GM23248 (cell line): ENCODE results near the gene CANT1. TPM values are rescaled to one million over a fixed set of nuclear protein-coding genes. Genes with fewer than 3 reads are reported as not detected.

Source experiments
- DNase-seq: peaks from one replicate; pipeline ENCODE4 v3.0.0-alpha.2; 2015
- H2AFZ ChIP-seq: fragments of 200-600 bp; sonication (generic); 2 replicates; pipeline ENCODE4 v1.6.1; 2016; ENCODE audit warnings: antibody characterized with exemption
- H3F3A ChIP-seq: fragments of 200-600 bp; sonication (generic); 2 replicates; pipeline ENCODE4 v1.6.1; 2016; ENCODE audit warnings: mild to moderate bottlenecking, antibody characterized with exemption, mixed run types; ENCODE audit not compliant: insufficient read depth
- H3K27ac ChIP-seq: fragments of 200-600 bp; sonication (generic); 2 replicates; pipeline ENCODE4 v1.5.1; 2016; ENCODE audit warnings: mild to moderate bottlenecking
- H3K27me3 ChIP-seq: fragments of 200-600 bp; sonication (generic); replicated peaks from 2 replicates; pipeline ENCODE4 v1.6.1; 2016; ENCODE audit warnings: mild to moderate bottlenecking; ENCODE audit not compliant: insufficient read depth
- H3K36me3 ChIP-seq: fragments of 200-600 bp; sonication (generic); 2 replicates; pipeline ENCODE4 v1.6.1; 2016; ENCODE audit warnings: low read depth, mild to moderate bottlenecking
- H3K4me1 ChIP-seq: fragments of 200-600 bp; sonication (generic); 2 replicates; pipeline ENCODE4 v1.6.1; 2016; ENCODE audit warnings: mild to moderate bottlenecking; ENCODE audit not compliant: insufficient read depth
- H3K4me2 ChIP-seq: fragments of 200-600 bp; sonication (generic); one replicate; pipeline ENCODE4 v1.6.1; 2016; ENCODE audit warnings: mild to moderate bottlenecking; ENCODE audit not compliant: unreplicated experiment
- H3K4me3 ChIP-seq: fragments of 200-600 bp; sonication (generic); 2 replicates; pipeline ENCODE4 v1.5.1; 2016; ENCODE audit warnings: mild to moderate bottlenecking
- H3K79me2 ChIP-seq: fragments of 200-600 bp; sonication (generic); 2 replicates; pipeline ENCODE4 v1.6.1; 2016; ENCODE audit warnings: mild to moderate bottlenecking; ENCODE audit not compliant: insufficient read depth
- H3K9ac ChIP-seq: fragments of 200-600 bp; sonication (generic); 2 replicates; pipeline ENCODE4 v1.6.1; 2016; ENCODE audit warnings: mild to moderate bottlenecking
- H3K9me2 ChIP-seq: fragments of 200-600 bp; sonication (generic); 2 replicates; pipeline ENCODE4 v1.6.1; 2016; ENCODE audit warnings: mixed run types, mild to moderate bottlenecking, moderate library complexity; ENCODE audit not compliant: insufficient read depth
- H3K9me3 ChIP-seq: fragments of 200-600 bp; sonication (generic); one replicate; pipeline ENCODE4 v1.6.1; 2017; ENCODE audit warnings: low read depth
- H4K20me1 ChIP-seq: fragments of 200-600 bp; sonication (generic); 2 replicates; pipeline ENCODE4 v1.6.0; 2016; ENCODE audit not compliant: insufficient read depth
- EZH2 ChIP-seq: fragments of 200-600 bp; sonication (generic); IDR thresholded peaks from 2 replicates; pipeline ENCODE4 v1.6.1; 2018; ENCODE audit warnings: antibody characterized with exemption, mild to moderate bottlenecking; ENCODE audit not compliant: insufficient read depth, poor library complexity, severe bottlenecking
- EZH2phosphoT487 ChIP-seq: fragments of 200-600 bp; sonication (generic); IDR thresholded peaks from 2 replicates; pipeline ENCODE4 v1.6.1; 2018; ENCODE audit warnings: antibody characterized with exemption, moderate library complexity, mild to moderate bottlenecking, low read depth; ENCODE audit not compliant: insufficient read depth
- WGBS, 2 experiments: methylation state at CpG; one replicate each; pipeline ENCODE4 v1.1.6; 2015 to 2017; ENCODE audit warnings: low lambda C conversion rate in 2 of 2, low coverage in 1 of 2; ENCODE audit errors: missing lambda C conversion rate in 2 of 2; 5-methylcytosine and 5-hydroxymethylcytosine counted together
- in situ Hi-C: fragments of 300-500 bp; cut with MboI; formaldehyde crosslinking; loops from 2 replicates; pipeline ENCODE4 v1.15.0; 2020
- polyA plus RNA-seq: library from polyadenylated mRNA; unstranded; fragments of >200 nt; fragmentation: Nextera tagmentation; extraction: Ambion mirVana; gene quantifications from 2 replicates; pipeline ENCODE4 v1.2.1, GENCODE V29; 2016
- total RNA-seq: library from RNA; depleted of rRNA; stranded (reverse); fragments of >200 nt; shearing (Covaris generic); gene quantifications from 2 replicates; pipeline ENCODE4 v1.2.3, GENCODE V29; 2014

The CANT1 gene
- total and polyA plus RNA-seq, 2 experiments from 2014 or later, result 46.2 to 52.0 TPM

DNA sequence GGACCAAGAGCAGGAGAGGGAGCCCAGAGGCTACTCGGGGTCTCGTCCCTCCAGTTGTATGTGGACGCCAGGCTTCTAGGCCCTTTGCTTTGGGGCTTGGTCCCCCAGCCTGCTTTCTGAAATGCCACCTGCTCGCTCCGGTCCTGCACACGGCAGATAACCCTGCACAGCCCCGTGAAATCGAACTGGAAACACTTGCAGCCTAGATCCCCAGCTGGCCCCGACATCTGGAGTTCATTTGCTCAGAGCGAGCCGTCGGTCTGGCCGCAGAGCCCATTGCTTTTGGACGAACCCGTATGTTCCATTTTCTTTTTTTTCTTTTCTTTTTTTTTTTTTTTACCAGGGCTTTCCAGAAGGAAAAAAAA is 37.3 kb upstream of the CANT1 start:
- in situ Hi-C loops, result no loop called here

DNA sequence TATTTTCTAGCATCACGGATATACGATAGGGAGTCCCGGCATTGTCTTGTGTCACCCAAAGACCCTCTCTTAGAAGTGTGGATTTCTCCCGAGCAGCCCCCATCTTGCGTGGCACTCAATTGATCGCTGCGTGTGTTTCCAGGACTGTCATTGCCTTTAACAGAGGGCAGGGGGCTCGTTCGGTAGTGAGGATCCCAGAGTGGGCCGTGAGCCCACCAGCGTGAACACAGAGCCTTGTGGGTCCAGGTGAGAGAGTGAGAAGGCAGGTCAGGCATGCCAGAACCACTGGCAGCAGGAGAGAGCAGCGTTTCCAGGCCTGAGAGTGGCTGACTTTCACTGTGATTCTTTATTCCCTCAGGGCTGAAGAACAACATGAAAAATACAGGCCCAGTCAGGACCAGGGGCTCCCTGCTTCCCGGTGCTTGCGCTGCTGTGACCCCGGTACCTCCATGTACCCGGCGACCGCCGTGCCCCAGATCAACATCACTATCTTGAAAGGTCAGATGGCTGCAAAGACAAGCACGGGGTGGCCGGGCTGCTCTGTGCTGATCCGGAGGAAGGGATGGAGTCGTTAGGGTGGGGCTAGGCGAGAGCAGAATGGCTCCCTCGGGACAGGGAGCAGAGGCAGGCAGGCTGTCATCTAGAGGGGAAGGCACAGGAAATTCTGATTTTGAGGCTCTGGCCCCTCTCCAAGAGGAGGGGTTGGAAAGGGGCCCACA is 36.8 kb upstream of the CANT1 start:
- Histone ChIP-seq H3K4me2 (no peak overlapping the region), H3K9me2 (no peaks in the 10 kb centered on the region), H3K27ac (no peak overlapping the region), H2AFZ (no peak overlapping the region), H3K4me1 (no peaks in the 10 kb centered on the region), H3K27me3 (no peaks in the 10 kb centered on the region), H4K20me1 (no peaks in the 10 kb centered on the region), H3K36me3 (no peaks in the 10 kb centered on the region), H3F3A (0 out of 2 replicates have a peak, but pooled peaks cover 8% of the 10 kb centered on the region), H3K4me3 (no peak overlapping the region), H3K79me2 (no peaks in the 10 kb centered on the region), H3K9me3 (no peaks in the 10 kb centered on the region), H3K9ac (no peak overlapping the region)
- TF ChIP-seq EZH2 (no peak), EZH2phosphoT487 (no peak)
- WGBS, 2 experiments, result 34 to 36% methylated on average over 25 of the region's 25 CpGs
- in situ Hi-C loops, result no loop called here
- no peak for DNase-seq

More for the DNA sequence above, 37.3 kb upstream of the CANT1 start:
- H3K4me2 ChIP-seq, result no peak overlapping the region
- no peaks in the 10 kb centered on the region for H3K27me3 ChIP-seq
- no peaks in the 10 kb centered on the region for H3K36me3 ChIP-seq
- no peaks in the 10 kb centered on the region for H3K9me3 ChIP-seq
- no peak overlapping the region for H3K4me3 ChIP-seq
- H3K79me2 ChIP-seq, result no peaks in the 10 kb centered on the region
- no peaks in the 10 kb centered on the region for H3K4me1 ChIP-seq
- no peak overlapping the region for H2AFZ ChIP-seq
- H4K20me1 ChIP-seq, result no peaks in the 10 kb centered on the region
- 0 out of 2 replicates have a peak, but pooled peaks cover 8% of the 10 kb centered on the region for H3F3A ChIP-seq
- no peaks in the 10 kb centered on the region for H3K9me2 ChIP-seq
- H3K27ac ChIP-seq, result no peak overlapping the region
- TF ChIP-seq EZH2, result no peak
- no peak for TF ChIP-seq EZH2phosphoT487
- 28 to 31% methylated on average over 15 of the region's 15 CpGs for WGBS, 2 experiments
- no peak overlapping the region for H3K9ac ChIP-seq
- peak; percentile 41 for DNase-seq

DNA sequence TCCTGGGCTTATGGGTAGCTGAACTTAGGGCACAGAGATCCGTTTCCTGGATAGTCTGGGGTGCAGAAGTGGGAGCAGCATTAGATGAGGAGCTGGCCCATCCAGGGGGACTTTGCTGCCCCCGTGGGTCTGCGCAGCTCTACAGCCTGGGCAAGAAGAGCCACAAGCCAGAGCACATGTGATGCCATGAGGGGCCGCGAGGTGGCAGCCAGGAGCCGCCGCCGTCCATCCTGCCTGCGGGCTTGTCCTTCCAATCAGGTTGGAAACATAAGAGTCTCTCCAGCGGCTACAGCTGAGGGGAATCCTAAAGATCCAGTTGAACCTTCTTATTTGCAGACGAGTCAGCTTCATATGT is 36.3 kb upstream of the CANT1 start:
- Histone ChIP-seq H2AFZ (no peak overlapping the region), H3F3A (0 out of 2 replicates have a peak, but pooled peaks cover 8% of the 10 kb centered on the region), H3K27me3 (no peaks in the 10 kb centered on the region), H3K27ac (no peak overlapping the region), H4K20me1 (no peaks in the 10 kb centered on the region), H3K4me3 (no peak overlapping the region), H3K9ac (no peak overlapping the region), H3K4me2 (no peak overlapping the region), H3K4me1 (no peaks in the 10 kb centered on the region), H3K9me3 (no peaks in the 10 kb centered on the region), H3K9me2 (no peaks in the 10 kb centered on the region), H3K36me3 (no peaks in the 10 kb centered on the region), H3K79me2 (no peaks in the 10 kb centered on the region)
- 1 to 5% methylated on average over 11 of the region's 11 CpGs for WGBS, 2 experiments
- peak; percentile 82 for DNase-seq
- in situ Hi-C loops, result no loop called here
- TF ChIP-seq EZH2phosphoT487, result no peak
- TF ChIP-seq EZH2, result no peak

DNA sequence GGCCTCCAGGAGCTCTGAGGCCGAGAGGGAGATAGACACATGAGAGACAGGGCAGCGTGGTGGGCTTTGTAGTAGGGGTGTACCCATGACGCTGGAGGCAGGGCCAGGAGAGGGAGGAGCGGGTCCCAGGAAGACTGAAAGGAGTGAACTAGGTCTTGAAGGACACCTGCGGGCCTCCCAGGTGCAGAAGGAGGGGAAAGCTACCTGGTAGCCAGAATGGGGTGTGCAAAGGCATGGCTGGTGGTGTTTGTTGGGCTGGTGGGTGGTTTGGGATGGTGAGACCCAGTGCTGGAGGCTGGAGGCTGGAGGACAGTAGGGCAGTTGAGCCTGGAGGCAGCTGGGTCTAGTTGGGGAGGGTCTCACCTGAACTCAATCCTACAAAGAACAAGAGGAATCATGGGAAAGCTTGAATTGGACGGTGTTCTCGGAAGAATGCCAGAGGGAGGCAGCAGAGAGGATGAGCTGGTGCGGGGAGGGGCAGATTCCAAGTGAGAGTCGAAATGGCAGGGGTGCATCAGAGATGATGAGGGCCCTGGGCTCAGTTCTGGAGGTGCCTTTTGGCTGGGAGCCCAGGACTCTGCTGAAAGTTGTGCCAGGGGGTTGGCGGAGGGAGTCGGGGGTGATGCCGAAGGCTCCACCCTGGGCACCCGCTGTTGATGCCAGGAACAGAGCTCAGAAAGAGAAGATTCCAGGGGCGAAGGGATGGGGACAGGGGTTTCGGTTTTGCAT is 35.6 kb upstream of the CANT1 start:
- Histone ChIP-seq H3K4me2 (no peak overlapping the region), H2AFZ (no peak overlapping the region), H3K4me3 (no peak overlapping the region), H3K36me3 (no peaks in the 10 kb centered on the region), H3K27ac (no peak overlapping the region), H3K9me2 (no peaks in the 10 kb centered on the region), H3K4me1 (no peaks in the 10 kb centered on the region), H3K9ac (no peak overlapping the region), H3F3A (0 out of 2 replicates have a peak, but pooled peaks cover 8% of the 10 kb centered on the region), H4K20me1 (no peaks in the 10 kb centered on the region), H3K27me3 (no peaks in the 10 kb centered on the region), H3K79me2 (no peaks in the 10 kb centered on the region), H3K9me3 (no peaks in the 10 kb centered on the region)
- DNase-seq, result no peak
- no peak for TF ChIP-seq EZH2phosphoT487
- TF ChIP-seq EZH2, result no peak
- in situ Hi-C loops, result no loop called here
- WGBS, 2 experiments, result 71 to 74% methylated on average over 15 of the region's 15 CpGs
